Spleen (tissue), 11 donors: ENCODE measurements around the gene URGCP. TPM values are rescaled to one million over a fixed set of nuclear protein-coding genes. Genes with fewer than 3 reads are reported as not detected.

Experiments
- DNase-seq: peaks from one replicate; pipeline ENCODE4 v3.0.0-alpha.2; 2020
- H3K27ac ChIP-seq, 8 donors: fragments of 200-600 bp; sonication (generic) in 7 of 8; 1 replicate in 4 of 8; 2 replicates in 4 of 8; pipeline versions ENCODE4 v1.5.0 to v1.8.0; 2016 to 2021; ENCODE audit warnings: inconsistent platforms in 4 of 8, mild to moderate bottlenecking in 4 of 8, moderate library complexity in 1 of 8
- H3K27me3 ChIP-seq, 7 donors: fragments of 200-600 bp; sonication (generic) in 6 of 7; replicated peaks in 1 of 7; 1 replicate in 4 of 7; 2 replicates in 3 of 7; pipeline versions ENCODE4 v1.5.0 to v1.8.0; 2016 to 2021; ENCODE audit warnings: inconsistent platforms in 3 of 7, mild to moderate bottlenecking in 1 of 7
- H3K36me3 ChIP-seq, 6 donors: fragments of 200-600 bp; sonication (generic) in 5 of 6; 1 replicate in 4 of 6; 2 replicates in 2 of 6; pipeline versions ENCODE4 v1.5.0 to v1.8.0; 2016 to 2021; ENCODE audit warnings: inconsistent platforms in 2 of 6
- H3K4me1 ChIP-seq, 6 donors: fragments of 200-600 bp; sonication (generic) in 5 of 6; 1 replicate in 3 of 6; 2 replicates in 3 of 6; pipeline versions ENCODE4 v1.5.0 to v1.8.0; 2016 to 2021; ENCODE audit warnings: inconsistent platforms in 3 of 6
- H3K4me3 ChIP-seq, 8 donors: fragments of 200-600 bp; sonication (generic) in 7 of 8; 1 replicate in 4 of 8; 2 replicates in 4 of 8; pipeline versions ENCODE4 v1.5.0 to v1.8.0; 2016 to 2021; ENCODE audit warnings: inconsistent platforms in 4 of 8, mild to moderate bottlenecking in 4 of 8, moderate library complexity in 2 of 8
- H3K9me3 ChIP-seq, 8 donors: fragments of 200-600 bp; sonication (generic) in 7 of 8; 1 replicate in 4 of 8; 2 replicates in 4 of 8; pipeline versions ENCODE4 v1.5.0 to v1.8.0; 2016 to 2021; ENCODE audit warnings: inconsistent platforms in 4 of 8
- CTCF ChIP-seq, 11 experiments: fragments of 200-600 bp in 7 of 11; fragments of 450-650 bp in 4 of 11; sonication (generic) in 4 of 11; IDR thresholded peaks in 8 of 11; conservative IDR thresholded peaks in 3 of 11; 1 replicate in 7 of 11; 2 replicates in 4 of 11; pipeline versions ENCODE4 v1.4.0 to v1.8.0; 2016 to 2021; ENCODE audit warnings: antibody characterized with exemption in 11 of 11, inconsistent platforms in 4 of 11, mild to moderate bottlenecking in 1 of 11
- POLR2A ChIP-seq, 3 donors: fragments of 450-650 bp; IDR thresholded peaks; one replicate each; pipeline ENCODE4 v1.5.1; 2017; ENCODE audit warnings: antibody characterized with exemption in 3 of 3, mild to moderate bottlenecking in 1 of 3
- POLR2AphosphoS5 ChIP-seq, 3 donors: sonication (generic); formaldehyde crosslinking; IDR thresholded peaks; one replicate each; pipeline ENCODE4 v1.5.1; 2017; ENCODE audit warnings: antibody characterized with exemption in 3 of 3
- WGBS, 5 donors: extraction: QIAGEN DNeasy Blood & Tissue Kit in 3 of 5; methylation state at CpG; one replicate each; pipeline versions ENCODE4 v1.1.5 to v1.1.7; 2013 to 2018; 5-methylcytosine and 5-hydroxymethylcytosine counted together
- intact Hi-C: fragments of 100-400 bp; cut with DNase I; formaldehyde crosslinking; loops from one replicate; pipeline ENCODE4 v1.15.0; 2023; ENCODE audit warnings: low total_unique reads
- polyA plus RNA-seq, 3 donors: library from polyadenylated mRNA; stranded (reverse); fragments of 200-250 nt; gene quantifications; one replicate each; pipeline ENCODE4 v1.2.1, GENCODE V29; 2013
- total RNA-seq, 7 donors: library from RNA; depleted of rRNA in 3 of 7; stranded (reverse); fragments of >200 nt in 3 of 7; fragmentation: NEBNext Ultra II Directional in 4 of 7; extraction: Animal tissue kit (Norgen Biotek cat#: 25700) in 4 of 7; gene quantifications; one replicate each; pipeline versions ENCODE4 v1.1.0 to v1.2.1, GENCODE V29; 2016 to 2021
- donor health status: healthy with polysubstance abuse.
- donor health status: DM: no; HTN: no; CAD: no; lungs with moderate emphysema.
- donor health status: DM: no; HTN: no; CAD: no.
- donor health status: Bipolar disorder and iron deficiency.
- donor health status: healthy.
- donor health status: DM: no; HTN: no; CAD: no.
- donor health status: DM: yes; HTN: yes; CAD: no.

URGCP gene
- total and polyA plus RNA-seq, 10 donors: 8.6 to 32.1 (median 24.6) TPM

GRCh38 chr7:43891069-43891955 is 15.1 kb downstream of the URGCP start:
- Histone ChIP-seq H3K4me1 (peaks cover 5 to 54% (median 33%) of the 10 kb centered on the region in 6 donors), H3K36me3 (peaks cover 0 to 23% (median 3%) of the 10 kb centered on the region in 6 donors), H3K27ac (no peak overlapping the region), H3K9me3 (no peaks in the 10 kb centered on the region), H3K4me3 (no peak overlapping the region), H3K27me3 (no peaks in the 10 kb centered on the region)
- 86 to 91% (median 90%) methylated on average over 12 of the region's 12 CpGs for WGBS, 5 donors
- no peak for DNase-seq
- no peak for TF ChIP-seq POLR2AphosphoS5 (IDR thresholded peaks at IDR 0.05)
- no peak for TF ChIP-seq POLR2A (IDR thresholded peaks at IDR 0.05)
- TF ChIP-seq CTCF (IDR thresholded peaks at IDR 0.05 in 8 of 11, conservative IDR thresholded peaks at IDR 0.05 in 3 of 11): no peak
- intact Hi-C loops: no loop called here

- no peak for DNase-seq
- H3K27ac ChIP-seq: no peak overlapping the region
- H3K4me3 ChIP-seq: no peak overlapping the region
- no peak for TF ChIP-seq CTCF (IDR thresholded peaks at IDR 0.05 in 8 of 11, conservative IDR thresholded peaks at IDR 0.05 in 3 of 11)
- no peak for TF ChIP-seq POLR2AphosphoS5 (IDR thresholded peaks at IDR 0.05)
- intact Hi-C loops: no loop called here
- H3K36me3 ChIP-seq: peaks cover 0 to 26% (median 10%) of the 10 kb centered on the region in 6 donors
- no peaks in the 10 kb centered on the region for H3K9me3 ChIP-seq
- H3K4me1 ChIP-seq: peaks cover 5 to 54% (median 33%) of the 10 kb centered on the region in 6 donors
- WGBS, 5 donors: 90 to 96% (median 94%) methylated on average over 5 to 6 of the region's 6 CpGs
- no peaks in the 10 kb centered on the region for H3K27me3 ChIP-seq
Observed at GRCh38 chr7:43890468-43890867, 15.9 kb downstream of the URGCP start.

- WGBS, 5 donors: 66 to 81% (median 79%) methylated on average over 7 of the region's 7 CpGs
- intact Hi-C loops: no loop called here
- TF ChIP-seq POLR2A (IDR thresholded peaks at IDR 0.05) (no peak), POLR2AphosphoS5 (IDR thresholded peaks at IDR 0.05) (no peak), CTCF (IDR thresholded peaks at IDR 0.05 in 8 of 11, conservative IDR thresholded peaks at IDR 0.05 in 3 of 11) (no peak)
Observed at GRCh38 chr7:43888993-43889945, 17.1 kb downstream of the URGCP start.

More at GRCh38 chr7:43888993-43889945, 17.1 kb downstream of the URGCP start:
- Histone ChIP-seq H3K27me3 (no peaks in the 10 kb centered on the region), H3K27ac (no peak overlapping the region), H3K36me3 (peaks cover 0 to 31% (median 20%) of the 10 kb centered on the region in 6 donors), H3K4me3 (no peak overlapping the region), H3K4me1 (peaks cover 5 to 54% (median 33%) of the 10 kb centered on the region in 6 donors), H3K9me3 (no peaks in the 10 kb centered on the region)
- no peak for DNase-seq
